CD1c-positive myeloid dendritic cell (primary cell): ENCODE results near the gene NCAPG2.

Source experiments
- DNase-seq: peaks from one replicate; pipeline ENCODE4 v3.0.0-alpha.2; 2016; ENCODE audit errors: extremely low spot score

Gene NCAPG2, protein sequence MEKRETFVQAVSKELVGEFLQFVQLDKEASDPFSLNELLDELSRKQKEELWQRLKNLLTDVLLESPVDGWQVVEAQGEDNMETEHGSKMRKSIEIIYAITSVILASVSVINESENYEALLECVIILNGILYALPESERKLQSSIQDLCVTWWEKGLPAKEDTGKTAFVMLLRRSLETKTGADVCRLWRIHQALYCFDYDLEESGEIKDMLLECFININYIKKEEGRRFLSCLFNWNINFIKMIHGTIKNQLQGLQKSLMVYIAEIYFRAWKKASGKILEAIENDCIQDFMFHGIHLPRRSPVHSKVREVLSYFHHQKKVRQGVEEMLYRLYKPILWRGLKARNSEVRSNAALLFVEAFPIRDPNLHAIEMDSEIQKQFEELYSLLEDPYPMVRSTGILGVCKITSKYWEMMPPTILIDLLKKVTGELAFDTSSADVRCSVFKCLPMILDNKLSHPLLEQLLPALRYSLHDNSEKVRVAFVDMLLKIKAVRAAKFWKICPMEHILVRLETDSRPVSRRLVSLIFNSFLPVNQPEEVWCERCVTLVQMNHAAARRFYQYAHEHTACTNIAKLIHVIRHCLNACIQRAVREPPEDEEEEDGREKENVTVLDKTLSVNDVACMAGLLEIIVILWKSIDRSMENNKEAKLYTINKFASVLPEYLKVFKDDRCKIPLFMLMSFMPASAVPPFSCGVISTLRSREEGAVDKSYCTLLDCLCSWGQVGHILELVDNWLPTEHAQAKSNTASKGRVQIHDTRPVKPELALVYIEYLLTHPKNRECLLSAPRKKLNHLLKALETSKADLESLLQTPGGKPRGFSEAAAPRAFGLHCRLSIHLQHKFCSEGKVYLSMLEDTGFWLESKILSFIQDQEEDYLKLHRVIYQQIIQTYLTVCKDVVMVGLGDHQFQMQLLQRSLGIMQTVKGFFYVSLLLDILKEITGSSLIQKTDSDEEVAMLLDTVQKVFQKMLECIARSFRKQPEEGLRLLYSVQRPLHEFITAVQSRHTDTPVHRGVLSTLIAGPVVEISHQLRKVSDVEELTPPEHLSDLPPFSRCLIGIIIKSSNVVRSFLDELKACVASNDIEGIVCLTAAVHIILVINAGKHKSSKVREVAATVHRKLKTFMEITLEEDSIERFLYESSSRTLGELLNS

DNA sequence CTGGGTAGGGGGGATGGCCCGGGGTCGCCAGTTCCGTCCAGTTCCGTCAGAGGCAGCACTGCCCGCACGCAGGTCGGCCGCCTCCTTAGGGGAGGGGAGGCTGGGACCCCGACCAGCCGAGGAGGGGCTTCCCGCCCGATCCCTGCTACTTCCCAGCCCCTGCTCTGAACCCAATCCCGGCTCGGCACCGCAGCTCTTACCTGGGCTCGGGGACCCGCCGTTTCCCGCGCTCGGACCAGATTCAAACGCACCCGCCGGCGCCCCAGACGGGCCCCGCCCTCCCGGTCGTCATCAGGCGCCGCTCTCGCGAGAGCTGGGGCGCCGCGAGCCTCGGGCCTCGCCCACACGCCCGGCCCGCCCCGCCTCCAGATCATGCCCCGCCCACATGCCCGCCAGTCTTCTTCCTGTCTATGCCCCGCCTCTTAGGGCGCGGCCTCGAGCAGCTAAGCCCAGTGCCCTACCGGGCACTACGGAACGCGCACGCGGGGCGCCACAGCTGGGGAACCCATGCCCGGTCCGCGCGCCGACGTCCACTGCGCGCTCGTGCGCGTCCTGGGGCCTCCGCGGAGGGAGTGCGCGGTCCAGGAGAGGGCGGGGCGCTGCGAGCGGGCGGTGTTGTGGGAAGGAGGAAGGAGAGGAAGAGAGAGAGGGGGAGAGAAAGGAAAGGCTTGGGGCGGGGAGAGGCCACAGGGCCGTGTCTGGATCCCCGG lies at the start of gene NCAPG2:
NCAPG2 (minus strand) TSS at position 281 of the 710 bp plus-strand sequence. CDS start 2,905 bp downstream, outside the sequence.
- DNase-seq = peak; percentile 99

DNA sequence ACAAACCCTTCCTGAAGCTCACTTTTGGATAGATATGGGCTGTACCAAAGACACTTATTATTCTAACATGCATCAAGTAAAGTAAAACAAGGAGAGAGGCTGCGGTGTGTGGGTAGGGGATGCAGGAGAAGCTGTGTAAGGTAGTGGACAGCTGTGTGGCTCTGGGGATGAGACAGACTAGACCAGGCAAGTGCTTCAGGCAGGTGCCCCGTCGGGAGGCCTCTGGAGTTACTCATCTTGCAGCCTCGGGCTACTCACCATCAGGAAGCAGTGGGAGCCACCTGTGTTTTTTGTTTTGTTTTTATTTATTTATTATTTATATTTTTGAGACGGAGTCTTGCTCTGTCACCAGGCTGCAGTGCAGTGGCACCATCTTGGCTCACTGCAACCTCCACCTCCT lies 49.3 kb upstream of the NCAPG2 start:
- DNase-seq = no peak

DNA sequence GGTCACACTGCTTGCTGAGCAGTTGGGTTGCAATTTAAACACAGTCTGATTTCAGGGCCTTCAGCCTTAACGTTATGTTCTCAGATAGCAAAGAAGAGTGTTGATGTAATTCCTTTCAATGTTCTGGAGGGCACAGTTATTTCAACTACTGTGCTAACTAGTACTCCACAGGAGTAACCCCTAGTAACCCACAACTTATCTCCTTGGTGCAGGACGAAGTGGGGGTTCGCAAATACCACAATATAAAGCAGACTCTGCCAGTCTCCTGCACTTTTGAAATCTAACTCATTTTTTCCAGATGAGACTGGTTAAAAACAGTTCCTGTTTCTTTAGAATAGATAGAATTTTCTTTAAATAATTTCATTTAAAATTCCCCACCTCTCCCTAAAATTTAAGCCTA lies 47.1 kb upstream of the NCAPG2 start:
- no peak for DNase-seq

DNA sequence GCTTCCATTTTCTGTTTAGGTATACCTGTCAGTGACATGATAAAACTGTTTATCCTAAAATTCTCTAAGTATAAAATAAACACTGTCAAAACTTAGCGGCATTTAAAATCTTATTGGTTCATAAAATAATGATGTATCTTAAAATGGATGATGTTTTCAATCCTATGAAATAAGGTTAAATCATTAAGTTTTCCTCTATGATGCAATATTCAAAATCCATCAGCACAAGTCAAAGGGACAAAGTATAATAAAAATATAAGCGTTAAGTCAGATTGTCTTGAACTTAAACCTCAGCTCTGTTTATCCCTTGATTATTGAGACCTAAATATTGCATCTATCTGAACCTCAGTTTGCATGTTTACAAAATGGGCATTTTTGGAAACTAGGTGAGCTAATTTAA lies 46.6 kb upstream of the NCAPG2 start:
- DNase-seq = no peak

DNA sequence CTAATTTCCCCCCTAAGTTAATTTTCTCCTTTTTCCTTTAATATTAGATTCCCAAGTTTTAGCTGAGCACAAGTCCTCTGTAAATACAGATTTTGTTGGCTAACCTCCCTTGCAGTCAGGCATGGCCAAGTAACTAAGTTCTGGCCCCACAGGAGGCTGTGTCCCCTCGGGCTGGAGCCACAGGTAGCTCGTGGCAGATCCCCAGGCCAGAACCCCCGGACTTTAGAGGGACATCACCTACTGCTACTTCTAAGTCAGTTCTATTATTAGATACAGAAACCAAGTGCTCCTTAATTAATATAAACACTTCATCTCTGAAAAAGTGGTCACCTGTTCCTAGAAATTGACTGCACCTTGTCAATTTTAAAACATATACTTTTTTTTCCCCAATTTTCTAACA lies 46.1 kb upstream of the NCAPG2 start:
- DNase-seq = no peak

DNA sequence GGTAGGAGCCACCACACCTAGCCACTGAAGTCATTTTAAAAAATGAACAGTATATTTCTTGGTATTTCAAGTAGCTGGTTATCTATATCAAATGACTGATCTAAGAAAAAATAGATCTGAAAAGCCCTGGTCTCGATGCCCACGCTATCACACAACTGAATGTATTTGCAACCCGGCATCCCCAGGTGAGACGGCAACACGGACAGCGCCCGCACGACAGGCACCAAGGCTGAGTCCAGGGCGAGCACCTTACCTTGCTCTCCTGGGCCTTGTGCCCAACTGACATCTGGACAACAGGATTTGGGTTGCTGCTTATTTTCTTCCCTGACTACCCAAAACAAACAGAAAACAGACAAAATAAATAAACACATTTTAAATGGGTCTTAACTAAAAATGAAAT lies 44.8 kb upstream of the NCAPG2 start:
- DNase-seq = no peak

DNA sequence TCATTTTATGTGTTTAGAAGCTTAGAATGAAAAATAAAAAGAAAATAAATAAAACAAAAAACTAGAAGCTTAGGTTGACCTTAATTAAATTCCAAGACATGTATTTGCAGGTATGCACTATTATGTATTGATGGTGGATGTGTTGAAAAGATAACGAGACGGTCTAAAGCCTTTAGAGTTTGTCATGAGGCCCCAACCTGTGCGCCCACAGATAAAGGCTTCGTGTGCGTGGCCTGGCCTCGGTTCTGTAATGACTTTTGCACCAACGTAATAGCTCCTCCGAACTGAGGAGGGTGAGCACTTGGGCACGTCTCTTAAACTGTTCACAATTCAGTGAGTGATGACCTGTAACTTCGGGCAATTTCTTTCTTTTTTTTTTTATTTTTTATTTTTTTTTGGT lies 43.7 kb upstream of the NCAPG2 start:
- DNase-seq = no peak

DNA sequence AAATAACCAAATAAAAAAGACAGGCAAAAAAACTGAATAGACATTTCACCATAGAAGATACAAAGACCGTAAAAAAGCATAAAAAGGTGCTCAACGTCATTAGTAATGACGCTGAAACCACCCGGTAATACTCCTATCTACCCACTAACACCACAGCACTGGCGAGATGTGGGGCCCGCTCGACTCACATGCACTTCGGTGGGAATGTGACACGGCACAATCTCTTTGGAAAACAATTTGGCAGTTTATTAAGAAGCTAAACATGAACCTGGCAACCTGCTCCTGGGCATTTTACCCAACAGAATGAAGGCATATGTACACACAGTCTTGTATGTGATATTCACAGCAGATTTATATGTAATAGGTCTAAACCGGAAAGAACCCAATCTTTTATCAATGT lies 42.8 kb upstream of the NCAPG2 start:
- DNase-seq = no peak

DNA sequence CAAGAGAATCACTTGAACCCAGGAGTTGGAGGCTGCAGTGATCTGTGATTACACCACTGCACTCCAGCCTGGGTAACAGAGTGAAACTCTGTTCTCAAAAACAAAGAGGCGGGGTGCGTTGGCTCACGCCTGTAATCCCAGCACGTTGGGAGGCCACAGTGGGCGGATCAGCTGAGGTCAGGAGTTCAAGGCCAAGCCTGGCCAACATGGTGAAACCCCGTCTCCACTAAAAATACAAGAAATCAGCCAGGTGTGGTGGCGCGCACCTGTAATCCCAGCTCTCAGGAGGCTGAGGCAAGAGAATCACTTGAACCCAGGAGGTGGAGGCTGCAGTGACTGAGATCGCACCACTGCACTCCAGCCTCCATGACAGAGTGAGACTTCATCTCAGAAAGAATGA lies 42.4 kb upstream of the NCAPG2 start:
- DNase-seq = no peak

DNA sequence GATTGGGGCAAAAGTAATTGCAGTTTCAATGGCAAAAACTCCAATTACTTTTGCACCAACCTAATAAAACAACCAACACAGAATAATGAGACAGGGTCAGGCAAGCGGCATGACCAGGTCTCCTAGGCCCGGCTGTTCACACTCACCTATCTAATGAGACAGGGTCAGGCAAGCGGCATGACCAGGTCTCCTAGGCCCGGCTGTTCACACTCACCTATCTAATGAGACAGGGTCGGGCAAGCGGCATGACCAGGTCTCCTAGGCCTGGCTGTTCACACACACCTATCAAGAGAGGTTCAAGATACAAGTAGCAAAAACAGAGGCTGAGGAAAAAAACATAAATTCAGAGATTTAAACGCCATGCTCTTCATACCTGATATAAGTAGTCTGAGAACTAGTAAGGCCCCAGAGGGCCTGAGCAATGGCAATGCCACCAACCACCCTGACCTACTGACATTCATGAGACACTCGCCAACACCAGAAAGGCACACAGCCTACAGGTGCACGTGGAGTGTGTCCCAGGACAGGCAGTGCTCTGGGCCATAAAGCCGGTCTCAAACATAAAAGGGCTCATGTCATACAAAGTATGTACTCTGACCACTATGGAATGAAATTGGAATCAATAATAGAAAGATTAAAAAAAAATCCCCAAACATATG lies 40.6 kb upstream of the NCAPG2 start:
- no peak for DNase-seq

DNA sequence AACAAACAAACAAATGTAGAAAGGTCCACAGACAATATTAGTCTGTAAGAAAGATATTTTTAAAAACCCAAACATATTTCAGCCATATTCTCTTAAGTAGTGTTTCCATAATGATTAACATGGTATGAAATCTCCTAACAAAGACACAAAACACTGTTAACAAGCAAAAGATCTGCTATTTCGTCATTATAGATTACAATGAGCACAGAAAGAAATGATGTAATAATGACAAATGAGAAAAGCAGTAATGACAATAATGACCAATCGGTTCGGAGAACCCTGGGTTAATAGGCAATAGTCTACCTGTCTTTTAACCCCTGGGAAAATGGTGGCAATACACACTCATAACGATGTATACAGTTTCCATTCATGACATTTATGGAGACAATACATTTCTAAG lies 39.5 kb upstream of the NCAPG2 start:
- DNase-seq = no peak

DNA sequence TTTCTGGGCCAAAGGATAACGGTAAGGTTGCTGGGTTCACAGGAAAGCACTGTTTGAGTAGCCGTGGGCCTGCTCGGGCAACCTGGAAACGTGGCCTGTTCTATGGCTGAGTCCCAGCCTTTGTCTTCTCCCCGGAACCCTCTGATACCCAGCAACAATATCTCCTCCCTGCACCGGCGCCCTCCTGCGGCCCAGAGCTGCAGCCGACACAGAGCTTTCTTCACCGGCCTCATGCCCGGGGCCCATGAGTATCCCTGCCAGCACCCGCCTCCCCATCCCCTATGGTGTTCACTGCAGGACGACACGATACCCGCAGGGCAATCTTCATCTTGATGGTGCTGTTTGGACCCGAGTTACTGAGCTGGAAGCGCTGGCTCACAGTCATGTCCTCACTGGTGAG lies 38.6 kb upstream of the NCAPG2 start:
- no peak for DNase-seq

DNA sequence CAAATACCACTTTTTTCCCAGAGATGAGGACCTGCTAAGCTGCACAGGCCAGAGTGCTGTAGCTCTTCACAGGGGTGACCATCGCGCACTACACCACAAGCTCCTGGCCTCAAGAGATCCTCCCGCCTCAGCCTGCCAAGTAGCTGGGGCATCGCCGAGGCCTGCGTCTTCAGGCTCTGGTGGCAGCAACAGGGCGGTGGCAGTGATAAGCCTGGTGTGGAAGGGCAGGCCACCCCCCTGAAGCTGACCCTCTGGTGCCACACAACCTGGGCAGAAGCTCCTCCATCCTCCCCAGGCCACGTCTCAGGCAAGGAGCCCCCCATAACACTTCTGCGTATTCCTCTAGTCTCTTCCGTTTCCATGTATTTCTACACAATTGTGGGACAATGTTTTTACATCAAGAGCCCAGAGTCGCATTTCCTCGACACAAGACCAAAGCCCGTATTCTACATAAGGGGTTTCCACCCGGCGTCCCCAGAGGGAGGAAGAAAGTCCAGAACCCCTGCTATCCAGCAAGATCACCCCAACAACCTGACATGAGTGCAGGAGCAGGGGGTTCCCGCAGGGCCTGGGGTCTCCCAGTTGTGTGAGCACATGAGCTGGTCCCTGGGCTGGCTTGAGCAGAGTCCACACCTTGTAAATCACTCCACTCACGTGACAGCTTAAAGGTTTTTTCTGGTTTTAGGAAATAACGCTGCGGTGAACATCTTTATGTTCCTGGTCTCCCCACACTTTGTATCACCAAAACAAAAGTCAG lies 37.6 kb upstream of the NCAPG2 start:
- DNase-seq = no peak

DNA sequence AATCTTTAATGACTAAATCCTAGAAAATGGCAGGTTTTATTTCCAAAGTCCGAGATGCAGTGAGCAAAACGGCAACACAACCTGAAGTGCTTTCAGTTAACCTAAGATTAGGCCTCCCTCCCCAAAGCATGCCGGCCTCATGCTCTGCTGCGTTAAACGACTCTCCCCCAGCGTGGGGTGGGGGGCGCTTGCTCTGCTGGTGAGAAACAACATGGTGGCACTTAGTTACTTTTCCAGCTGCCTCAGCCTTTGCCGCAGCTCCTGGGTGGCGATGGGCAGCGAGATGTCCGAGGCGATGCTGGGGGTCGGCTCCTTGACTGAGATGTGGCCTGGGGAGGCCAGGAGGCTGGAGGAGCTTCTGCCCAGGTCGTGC lies 36.7 kb upstream of the NCAPG2 start:
- no peak for DNase-seq

DNA sequence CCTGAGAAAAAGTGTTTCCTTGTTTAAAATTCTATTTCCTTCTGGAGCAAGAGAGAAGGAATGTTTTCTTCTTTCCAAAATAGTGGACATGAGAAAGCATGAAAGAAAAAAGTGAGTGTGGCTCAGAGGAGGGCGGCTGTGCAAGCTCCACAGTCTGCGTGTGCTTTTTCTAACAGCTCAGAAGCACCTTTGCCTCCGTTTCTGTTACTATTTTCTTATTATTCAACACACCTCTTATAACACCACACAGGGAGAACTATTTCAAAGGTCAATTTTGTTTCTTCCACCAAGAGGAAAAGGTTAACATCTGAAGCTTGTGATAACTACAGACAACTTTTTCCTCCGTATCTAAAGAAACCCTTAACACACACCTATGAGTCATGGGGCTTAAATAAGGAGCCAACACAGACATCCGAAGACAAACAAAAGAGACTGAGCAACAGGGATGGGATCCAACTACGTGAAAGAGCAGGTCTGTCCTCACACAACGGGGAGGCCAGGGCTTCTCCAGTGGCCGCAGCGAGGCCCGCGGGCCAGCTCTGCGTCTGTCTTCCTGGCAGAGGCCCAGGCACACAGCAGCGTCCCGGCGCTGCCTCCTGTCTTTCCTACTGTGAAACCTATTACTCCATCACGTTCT lies 36.2 kb upstream of the NCAPG2 start:
- no peak for DNase-seq

DNA sequence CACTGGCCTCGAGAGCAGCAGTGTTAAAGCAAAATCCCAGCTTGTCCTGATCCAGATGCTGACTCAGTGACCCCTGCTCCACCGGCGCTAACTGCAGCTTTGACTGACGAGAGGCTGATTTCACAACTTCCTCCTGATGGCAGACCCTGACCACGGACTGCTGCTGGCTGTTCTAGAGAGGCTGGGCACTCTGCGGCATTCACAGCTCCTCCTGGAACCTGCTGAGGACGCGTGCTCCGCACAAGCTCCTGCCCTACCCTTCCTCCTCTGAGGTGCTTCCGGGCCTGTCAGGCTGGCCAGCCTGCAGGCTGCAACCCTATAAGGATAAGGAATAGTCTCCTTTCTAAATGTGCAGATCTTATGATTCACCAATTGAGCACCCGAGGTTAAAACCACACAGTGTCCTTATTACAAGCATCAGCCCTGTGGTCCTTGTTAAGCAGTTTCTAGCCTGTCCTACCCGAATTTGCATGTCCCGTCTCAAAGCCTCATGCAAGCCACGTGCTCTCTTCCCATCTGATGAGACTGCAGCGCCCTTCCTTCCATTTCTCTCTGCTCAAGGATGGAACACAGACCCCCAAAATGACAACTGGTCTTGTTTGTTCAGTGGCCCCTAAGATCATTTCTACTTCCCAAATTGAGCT lies 35.5 kb upstream of the NCAPG2 start:
- DNase-seq = peak; percentile 44

DNA sequence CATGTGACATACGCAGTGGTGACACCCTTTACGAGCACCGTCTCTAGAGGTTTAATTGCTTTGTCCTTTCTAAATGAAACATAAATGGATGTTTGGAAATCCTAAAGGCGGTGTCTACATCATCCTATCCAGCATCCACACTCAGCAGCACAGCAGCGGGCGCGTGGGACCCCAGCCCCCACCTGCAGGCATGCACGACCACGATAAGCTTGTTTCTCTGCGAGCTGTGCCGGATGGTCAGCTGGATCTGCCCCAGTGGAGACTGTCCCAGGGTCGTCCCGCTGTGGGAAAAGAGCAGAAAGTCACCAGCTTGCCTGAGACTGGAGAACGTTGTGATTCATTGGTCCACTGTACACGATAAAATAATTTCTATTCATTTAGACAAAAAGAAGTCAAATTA lies 34.2 kb upstream of the NCAPG2 start:
- DNase-seq = no peak

DNA sequence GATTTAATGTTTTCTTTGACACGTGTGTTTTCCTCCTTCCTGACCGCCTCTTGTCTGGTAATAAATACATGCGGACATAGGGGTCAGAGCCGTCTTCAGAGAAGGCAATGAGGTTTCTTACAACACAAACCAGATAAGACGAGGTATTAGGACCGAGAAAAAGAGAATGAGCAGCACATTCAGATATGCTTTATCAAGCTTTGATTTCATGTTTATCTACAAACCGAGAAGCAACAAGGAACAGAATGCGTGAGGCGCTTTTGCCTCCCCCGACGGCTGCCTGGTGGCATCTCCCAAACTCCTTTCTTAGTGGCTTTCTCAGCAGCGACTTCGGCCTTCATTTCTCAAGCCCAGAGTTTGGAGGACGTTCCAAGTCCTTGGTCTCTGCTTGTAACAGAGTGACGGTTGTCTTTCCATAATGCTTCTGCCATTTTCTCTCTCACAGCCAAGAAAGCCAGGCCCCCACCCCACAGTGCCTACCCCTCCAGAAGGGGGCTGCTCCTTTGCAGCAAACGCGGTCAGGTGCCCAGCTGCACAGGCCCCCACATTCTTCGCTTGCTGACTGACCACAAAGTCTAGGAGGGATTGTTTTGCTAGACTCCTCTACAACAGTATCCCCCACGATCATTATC lies 32.6 kb upstream of the NCAPG2 start:
- no peak for DNase-seq

DNA sequence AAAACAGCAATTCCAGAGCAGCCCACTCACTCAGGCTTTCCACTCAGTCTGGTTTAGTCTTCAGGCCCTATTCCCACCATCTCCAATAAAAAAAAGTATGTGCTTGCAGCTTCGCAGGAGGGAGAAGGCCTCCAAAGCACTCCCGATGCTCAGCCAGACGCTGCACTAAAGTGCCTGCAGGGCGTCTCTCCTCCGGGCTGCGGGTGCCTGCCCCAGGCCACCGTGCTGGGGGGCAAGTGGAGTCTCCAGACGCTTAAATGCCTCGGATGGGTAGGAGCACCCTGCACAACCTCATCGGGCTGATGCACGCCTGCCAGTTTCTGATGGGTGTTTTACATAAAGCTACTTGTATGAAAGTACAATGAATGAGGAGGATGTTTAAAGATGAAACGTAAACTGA lies 31.3 kb upstream of the NCAPG2 start:
- no peak for DNase-seq
